Lung (tissue), 12 donors: ENCODE data around the gene ZNF212. TPM values are rescaled to one million over a fixed set of nuclear protein-coding genes. Genes with fewer than 3 reads are reported as not detected.

ENCODE experiments used
- ATAC-seq: fragments of 200-7000 bp; cut with Tn5 transposase; one replicate; pipeline ENCODE4 v1.9.1; 2020; ENCODE audit warnings: moderate number of reproducible peaks; ENCODE audit not compliant: insufficient read depth, low FRiP score
- DNase-seq, 3 donors: peaks; one replicate each; pipeline ENCODE4 v3.0.0-alpha.2; 2013 to 2017
- H3K27ac ChIP-seq, 2 donors: one replicate each; pipeline ENCODE4 v1.5.1; 2013; ENCODE audit warnings: mild to moderate bottlenecking in 2 of 2, moderate library complexity in 2 of 2, control low read depth in 1 of 2, inconsistent platforms in 1 of 2, low read depth in 1 of 2, low read length in 1 of 2
- H3K27me3 ChIP-seq, 3 donors: one replicate each; pipeline ENCODE4 v1.5.1; 2013; ENCODE audit warnings: low read length in 2 of 3; ENCODE audit not compliant: control insufficient read depth in 3 of 3, insufficient read depth in 3 of 3
- H3K36me3 ChIP-seq, 4 donors: one replicate each; pipeline ENCODE4 v1.5.1; 2013; ENCODE audit warnings: low read length in 4 of 4, mild to moderate bottlenecking in 1 of 4, moderate library complexity in 1 of 4; ENCODE audit not compliant: control insufficient read depth in 4 of 4, insufficient read depth in 4 of 4
- H3K4me1 ChIP-seq, 5 donors: one replicate each; pipeline ENCODE4 v1.5.1; 2013; ENCODE audit warnings: low read length in 5 of 5, mild to moderate bottlenecking in 2 of 5, moderate library complexity in 1 of 5; ENCODE audit not compliant: control insufficient read depth in 5 of 5, insufficient read depth in 5 of 5
- H3K4me3 ChIP-seq: one replicate; pipeline ENCODE4 v1.5.1; 2013; ENCODE audit warnings: mild to moderate bottlenecking, control low read depth, moderate library complexity
- H3K9ac ChIP-seq, 2 donors: one replicate each; pipeline ENCODE4 v1.5.1; 2013; ENCODE audit warnings: low read length in 2 of 2, control low read depth in 1 of 2; ENCODE audit not compliant: insufficient read depth in 1 of 2
- H3K9me3 ChIP-seq, 4 donors: one replicate each; pipeline ENCODE4 v1.5.1; 2013; ENCODE audit warnings: low read length in 3 of 4, mild to moderate bottlenecking in 1 of 4, moderate library complexity in 1 of 4; ENCODE audit not compliant: control insufficient read depth in 4 of 4, insufficient read depth in 3 of 4
- CTCF ChIP-seq: IDR thresholded peaks from 2 replicates; pipeline ENCODE4 v1.5.1; 2012; ENCODE audit warnings: mild to moderate bottlenecking; ENCODE audit errors: control extremely low read depth, extremely low read depth
- WGBS, 2 donors: extraction: QIAGEN DNeasy Blood & Tissue Kit; methylation state at CpG; one replicate each; pipeline ENCODE4 v1.1.7; 2013; 5-methylcytosine and 5-hydroxymethylcytosine counted together
- polyA plus RNA-seq, 2 donors: library from polyadenylated mRNA; stranded (reverse); fragments of 200-250 nt; gene quantifications; one replicate each; pipeline ENCODE4 v1.2.1, GENCODE V29; 2013
- total RNA-seq, 2 donors: library from RNA; depleted of rRNA in 1 of 2; stranded (reverse); fragments of >200 nt in 1 of 2; gene quantifications; one replicate each; pipeline ENCODE4 v1.2.1, GENCODE V29; 2014 to 2021
- donor health status: control.
- donor health status: control.
- donor health status: Bipolar disorder and iron deficiency.
- donor health status: healthy.
- donor health status: DM: yes; HTN: yes; CAD: no.

ZNF212 gene
- total and polyA plus RNA-seq, 4 donors, result 5.7 to 10.2 (median 8.5) TPM

- Histone ChIP-seq H3K36me3 (peaks cover 0 to 11% (median 4%) of the 10 kb centered on the region in 4 donors), H3K9ac (no peak overlapping the region), H3K27me3 (no peaks in the 10 kb centered on the region), H3K4me3 (no peak overlapping the region), H3K27ac (no peak overlapping the region), H3K9me3 (peaks cover 0 to 5% (median 0%) of the 10 kb centered on the region in 4 donors), H3K4me1 (no peaks in the 10 kb centered on the region)
- 76 to 91% methylated on average over 5 of the region's 5 CpGs for WGBS, 2 donors
- no peak for ATAC-seq
- no peak for TF ChIP-seq CTCF
- DNase-seq, result no peak
Measured at GRCh38 chr7:149297034-149297755, 57.7 kb downstream of the ZNF212 start.

- WGBS, 2 donors, result 69 to 80% methylated on average over 8 of the region's 8 CpGs
- Histone ChIP-seq H3K9ac (no peak overlapping the region), H3K4me3 (no peak overlapping the region), H3K27me3 (no peaks in the 10 kb centered on the region), H3K36me3 (peaks cover 0 to 2% (median 0%) of the 10 kb centered on the region in 4 donors), H3K4me1 (no peaks in the 10 kb centered on the region), H3K27ac (no peak overlapping the region), H3K9me3 (peaks cover 0 to 5% (median 0%) of the 10 kb centered on the region in 4 donors)
- no peak for TF ChIP-seq CTCF
- DNase-seq, result no peak
- ATAC-seq, result no peak
Measured at GRCh38 chr7:149300620-149301285, 61.3 kb downstream of the ZNF212 start.

- ATAC-seq (no peak), DNase-seq (no peak)
- Histone ChIP-seq H3K9me3 (peaks cover 0 to 5% (median 0%) of the 10 kb centered on the region in 4 donors), H3K27ac (no peak overlapping the region), H3K4me3 (no peak overlapping the region), H3K4me1 (no peaks in the 10 kb centered on the region), H3K9ac (no peak overlapping the region), H3K27me3 (no peaks in the 10 kb centered on the region), H3K36me3 (no peaks in the 10 kb centered on the region)
- 89 to 97% methylated on average over 12 of the region's 12 CpGs for WGBS, 2 donors
- no peak for TF ChIP-seq CTCF
Measured at GRCh38 chr7:149302222-149302621, 62.8 kb downstream of the ZNF212 start.
